Kidney glomerular epithelial cell (primary cell): ENCODE data around the gene DECR2.
A peak's percentile ranks its signal among the peaks of the same experiment; 100 is the strongest.
"Not testable (repeated sequence)": the region's sequence is repeated elsewhere in the genome, so short reads cannot be mapped to it uniquely, and the experiment has no call there.

Source experiments
- DNase-seq: peaks from one replicate; lab custom pipeline; 2025; lab: John Stamatoyannopoulos, UW

DECR2 gene

GRCh38 chr16:401468-402348, at the start of gene DECR2:
Gene DECR2, plus strand, starts transcription at chr16:401885. Its CDS starts 79 bp downstream, at chr16:401964.
- DNase-seq, result peak; percentile 70

GRCh38 chr16:352547-353403, 48.9 kb upstream of the DECR2 start, which contains the start of gene AXIN1:
Gene AXIN1, minus strand, starts transcription at chr16:352723. Its CDS starts 5,698 bp downstream, at chr16:347025.
- peak; percentile 95 for DNase-seq

- DNase-seq, result no peak
Observed at GRCh38 chr16:353404-354290, 48.0 kb upstream of the DECR2 start.

- DNase-seq, result no peak
Observed at GRCh38 chr16:354291-354881, 47.3 kb upstream of the DECR2 start.

GRCh38 chr16:354971-355461, 46.7 kb upstream of the DECR2 start:
- no peak for DNase-seq

- DNase-seq, result no peak
Observed at GRCh38 chr16:356741-357140, 44.9 kb upstream of the DECR2 start.

GRCh38 chr16:359067-359763, 42.5 kb upstream of the DECR2 start:
- DNase-seq, result no peak

- DNase-seq, result no peak
Observed at GRCh38 chr16:359871-360697, 41.6 kb upstream of the DECR2 start.

- no peak for DNase-seq
Observed at GRCh38 chr16:360698-361336, 40.9 kb upstream of the DECR2 start.

- no peak for DNase-seq
Observed at GRCh38 chr16:361341-361871, 40.3 kb upstream of the DECR2 start.

GRCh38 chr16:361872-362701, 39.6 kb upstream of the DECR2 start:
- peak; percentile 66 for DNase-seq

GRCh38 chr16:362702-362999, 39.0 kb upstream of the DECR2 start:
- not testable (repeated sequence) for DNase-seq

GRCh38 chr16:363110-363765, 38.4 kb upstream of the DECR2 start:
- no peak for DNase-seq

GRCh38 chr16:363766-364490, 37.8 kb upstream of the DECR2 start:
- DNase-seq, result no peak

- no peak for DNase-seq
Observed at GRCh38 chr16:364595-365491, 36.8 kb upstream of the DECR2 start.

GRCh38 chr16:366476-366875, 35.2 kb upstream of the DECR2 start:
- DNase-seq, result no peak
